Naive B cell (primary cell): ENCODE measurements around the gene MXD4. TPM values are rescaled to one million over a fixed set of nuclear protein-coding genes. Genes with fewer than 3 reads are reported as not detected.
"Not testable (repeated sequence)": the region's sequence is repeated elsewhere in the genome, so short reads cannot be mapped to it uniquely, and the experiment has no call there.

Source experiments
- ATAC-seq, 2 donors: fragments of 150-1000 bp; cut with Tn5 transposase; 2 replicates each; pipeline ENCODE4 v1.10.0; 2021; ENCODE audit warnings: low read depth in 2 of 2, mild to moderate bottlenecking in 2 of 2, moderate library complexity in 2 of 2
- DNase-seq: peaks from one replicate; pipeline ENCODE4 v3.0.0; 2022
- H3K27ac Mint-ChIP-seq, 6 donors: one replicate each; pipeline ENCODE4 v1.8.0; 2020 to 2022; ENCODE audit warnings: mild to moderate bottlenecking in 6 of 6, mixed read lengths in 6 of 6, moderate library complexity in 5 of 6, inconsistent platforms in 2 of 6
- H3K27me3 Mint-ChIP-seq, 3 donors: one replicate each; pipeline ENCODE4 v1.8.0; 2021 to 2022; ENCODE audit warnings: mixed read lengths in 3 of 3, mild to moderate bottlenecking in 1 of 3
- H3K36me3 Mint-ChIP-seq, 2 donors: one replicate each; pipeline ENCODE4 v1.8.0; 2020 to 2022; ENCODE audit warnings: mixed read lengths in 2 of 2, inconsistent platforms in 1 of 2, mild to moderate bottlenecking in 1 of 2
- H3K4me1 Mint-ChIP-seq, 3 donors: one replicate each; pipeline ENCODE4 v1.8.0; 2020 to 2022; ENCODE audit warnings: mixed read lengths in 3 of 3, inconsistent platforms in 1 of 3, mild to moderate bottlenecking in 1 of 3, moderate library complexity in 1 of 3
- H3K4me3 Mint-ChIP-seq, 8 donors: one replicate each; pipeline ENCODE4 v1.8.0; 2020 to 2022; ENCODE audit warnings: mild to moderate bottlenecking in 8 of 8, mixed read lengths in 8 of 8, moderate library complexity in 8 of 8, inconsistent platforms in 2 of 8
- H3K9me3 Mint-ChIP-seq, 7 donors: one replicate each; pipeline ENCODE4 v1.8.0; 2020 to 2022; ENCODE audit warnings: mixed read lengths in 7 of 7, mild to moderate bottlenecking in 5 of 7, inconsistent platforms in 2 of 7, moderate library complexity in 1 of 7
- polyA plus RNA-seq, 6 donors: library from polyadenylated mRNA; unstranded; fragments of 300-500 nt; fragmentation: Illumina TruSeq; gene quantifications; one replicate each; pipeline ENCODE4 v1.2.3, GENCODE V29; 2021; ENCODE audit warnings: low read depth in 6 of 6

Gene MXD4
- polyA plus RNA-seq, 6 donors from 2014 or later, result 29.4 to 46.2 (median 40.6) TPM

GRCh38 chr4:2276581-2277325 lies 14.8 kb upstream of the MXD4 start:
- Mint-ChIP-seq H3K27ac (peak overlapping the region in 1 of 6 donors; percentile 73), H3K9me3 (no peaks in the 10 kb centered on the region), H3K36me3 (no peaks in the 10 kb centered on the region), H3K27me3 (no peaks in the 10 kb centered on the region), H3K4me1 (peaks cover 11 to 17% (median 13%) of the 10 kb centered on the region in 3 donors), H3K4me3 (no peak overlapping the region)
- ATAC-seq (no peak), DNase-seq (no peak)

GRCh38 chr4:2275546-2276251 lies 13.8 kb upstream of the MXD4 start:
- no peak overlapping the region for H3K4me3 Mint-ChIP-seq

GRCh38 chr4:2275044-2275397 lies 13.1 kb upstream of the MXD4 start:
- not testable (repeated sequence) for H3K4me3 Mint-ChIP-seq, H3K27me3 Mint-ChIP-seq, H3K4me1 Mint-ChIP-seq, H3K9me3 Mint-ChIP-seq, DNase-seq, H3K27ac Mint-ChIP-seq, ATAC-seq, H3K36me3 Mint-ChIP-seq

More at GRCh38 chr4:2275546-2276251, 13.8 kb upstream of the MXD4 start:
- Mint-ChIP-seq H3K4me1 (peaks cover under 1 to 8% (median 2%) of the 10 kb centered on the region in 3 donors), H3K27ac (no peak overlapping the region), H3K36me3 (no peaks in the 10 kb centered on the region), H3K27me3 (no peaks in the 10 kb centered on the region), H3K9me3 (no peaks in the 10 kb centered on the region)
- no peak for ATAC-seq
- DNase-seq, result no peak

- Mint-ChIP-seq H3K9me3 (no peaks in the 10 kb centered on the region), H3K27ac (peak overlapping the region in 2 of 6 donors; percentile 38 to 79)
- DNase-seq, result no peak
Measured at GRCh38 chr4:2274320-2275043, 12.6 kb upstream of the MXD4 start.

GRCh38 chr4:2273657-2274319 lies 11.9 kb upstream of the MXD4 start:
- Mint-ChIP-seq H3K4me1 (no peaks in the 10 kb centered on the region), H3K27ac (no peak overlapping the region), H3K9me3 (no peaks in the 10 kb centered on the region), H3K36me3 (no peaks in the 10 kb centered on the region), H3K27me3 (no peaks in the 10 kb centered on the region), H3K4me3 (no peak overlapping the region)
- DNase-seq, result no peak
- ATAC-seq, result no peak

More at GRCh38 chr4:2274320-2275043, 12.6 kb upstream of the MXD4 start:
- H3K4me3 Mint-ChIP-seq, result no peak overlapping the region
- peaks cover 0 to under 1% (median 0%) of the 10 kb centered on the region in 3 donors for H3K4me1 Mint-ChIP-seq
- no peaks in the 10 kb centered on the region for H3K36me3 Mint-ChIP-seq
- no peaks in the 10 kb centered on the region for H3K27me3 Mint-ChIP-seq
- no peak for ATAC-seq

GRCh38 chr4:2273221-2273620 lies 11.3 kb upstream of the MXD4 start:
- DNase-seq, result no peak
- H3K27ac Mint-ChIP-seq, result peak overlapping the region in 1 of 6 donors; percentile 78
- ATAC-seq, result no peak
- no peak overlapping the region for H3K4me3 Mint-ChIP-seq
- H3K27me3 Mint-ChIP-seq, result no peaks in the 10 kb centered on the region
- H3K36me3 Mint-ChIP-seq, result no peaks in the 10 kb centered on the region
- H3K4me1 Mint-ChIP-seq, result no peaks in the 10 kb centered on the region
- H3K9me3 Mint-ChIP-seq, result no peaks in the 10 kb centered on the region

GRCh38 chr4:2272828-2273120 lies 10.9 kb upstream of the MXD4 start:
- no peaks in the 10 kb centered on the region for H3K9me3 Mint-ChIP-seq
- no peak overlapping the region for H3K4me3 Mint-ChIP-seq
- ATAC-seq (no peak), DNase-seq (no peak)
- H3K36me3 Mint-ChIP-seq, result no peaks in the 10 kb centered on the region
- no peaks in the 10 kb centered on the region for H3K27me3 Mint-ChIP-seq
- H3K4me1 Mint-ChIP-seq, result no peaks in the 10 kb centered on the region
- H3K27ac Mint-ChIP-seq, result no peak overlapping the region

GRCh38 chr4:2272026-2272827 lies 10.3 kb upstream of the MXD4 start:
- ATAC-seq (no peak), DNase-seq (no peak)
- Mint-ChIP-seq H3K4me1 (no peaks in the 10 kb centered on the region), H3K9me3 (no peaks in the 10 kb centered on the region), H3K27me3 (no peaks in the 10 kb centered on the region), H3K27ac (no peak overlapping the region), H3K4me3 (no peak overlapping the region), H3K36me3 (no peaks in the 10 kb centered on the region)

GRCh38 chr4:2271279-2272025 lies 9.5 kb upstream of the MXD4 start:
- Mint-ChIP-seq H3K27me3 (no peaks in the 10 kb centered on the region), H3K36me3 (no peaks in the 10 kb centered on the region), H3K4me1 (no peaks in the 10 kb centered on the region), H3K4me3 (no peak overlapping the region), H3K9me3 (no peaks in the 10 kb centered on the region), H3K27ac (no peak overlapping the region)
- ATAC-seq (no peak), DNase-seq (no peak)

- no peaks in the 10 kb centered on the region for H3K4me1 Mint-ChIP-seq
- no peak for DNase-seq
- H3K4me3 Mint-ChIP-seq, result no peak overlapping the region
- H3K27ac Mint-ChIP-seq, result no peak overlapping the region
- H3K36me3 Mint-ChIP-seq, result no peaks in the 10 kb centered on the region
- H3K9me3 Mint-ChIP-seq, result no peaks in the 10 kb centered on the region
- ATAC-seq, result no peak
- no peaks in the 10 kb centered on the region for H3K27me3 Mint-ChIP-seq
Measured at GRCh38 chr4:2270341-2271165, 8.6 kb upstream of the MXD4 start.

GRCh38 chr4:2269618-2270163 lies 7.8 kb upstream of the MXD4 start:
- DNase-seq (no peak), ATAC-seq (no peak)
- no peaks in the 10 kb centered on the region for H3K36me3 Mint-ChIP-seq
- H3K4me3 Mint-ChIP-seq, result peak overlapping the region in 1 of 8 donors; percentile 11
- H3K9me3 Mint-ChIP-seq, result no peaks in the 10 kb centered on the region
- no peaks in the 10 kb centered on the region for H3K4me1 Mint-ChIP-seq
- H3K27ac Mint-ChIP-seq, result no peak overlapping the region
- H3K27me3 Mint-ChIP-seq, result no peaks in the 10 kb centered on the region

GRCh38 chr4:2269206-2269531 lies 7.3 kb upstream of the MXD4 start:
- no peaks in the 10 kb centered on the region for H3K36me3 Mint-ChIP-seq

More at GRCh38 chr4:2269206-2269531, 7.3 kb upstream of the MXD4 start:
- no peak for DNase-seq
- Mint-ChIP-seq H3K27ac (no peak overlapping the region), H3K4me1 (no peaks in the 10 kb centered on the region), H3K4me3 (no peak overlapping the region), H3K27me3 (no peaks in the 10 kb centered on the region), H3K9me3 (no peaks in the 10 kb centered on the region)
- ATAC-seq, result no peak
